ENCODE results near the gene ELP6. TPM values are rescaled to one million over a fixed set of nuclear protein-coding genes. Genes with fewer than 3 reads are reported as not detected.

ELP6 gene
- total RNA-seq, 4 donors from 2014 or later, result 9.1 to 22.3 (median 21.3) TPM

- TF ChIP-seq CTCF (IDR thresholded peaks at IDR 0.05) (no peak), POLR2A (IDR thresholded peaks at IDR 0.05) (no peak)
- intact Hi-C loops (cut with DNase I), result no loop called here
- no peak for DNase-seq
- Histone ChIP-seq H3K27me3 (no peaks in the 10 kb centered on the region), H3K9me3 (peaks cover 0 to 8% (median 0%) of the 10 kb centered on the region in 3 donors), H3K4me1 (peaks cover 0 to 53% (median 23%) of the 10 kb centered on the region in 3 donors), H3K4me3 (no peak overlapping the region), H3K36me3 (peaks cover 0 to 14% (median 0%) of the 10 kb centered on the region in 3 donors), H3K27ac (peak overlapping the region in 3 of 4 donors; percentile 41 to 69 (median 51))
- WGBS, 2 donors, result 62 to 70% methylated on average over 3 of the region's 3 CpGs
Observed at GRCh38 chr3:47455806-47456452, 57.6 kb downstream of the ELP6 start.

- no peaks in the 10 kb centered on the region for H3K27me3 ChIP-seq
- no peak for DNase-seq
- TF ChIP-seq POLR2A (IDR thresholded peaks at IDR 0.05), result no peak
- TF ChIP-seq CTCF (IDR thresholded peaks at IDR 0.05), result no peak
- H3K4me1 ChIP-seq, result peaks cover 0 to 53% (median 23%) of the 10 kb centered on the region in 3 donors
- H3K27ac ChIP-seq, result peak overlapping the region; percentile 40 to 79 (median 62)
- no peaks in the 10 kb centered on the region for H3K9me3 ChIP-seq
- no peaks in the 10 kb centered on the region for H3K36me3 ChIP-seq
- WGBS, 2 donors, result 60 to 79% methylated on average over 4 of the region's 4 CpGs
- intact Hi-C loops (cut with DNase I), result no loop called here
- no peak overlapping the region for H3K4me3 ChIP-seq
Observed at GRCh38 chr3:47452453-47453215, 60.9 kb downstream of the ELP6 start.

Small RNAs within 50 kb of the gene (small RNA-seq; reads per million reads assigned to genes)
- gene AC099778.2, result 0 to 0.30 (median 0.07) reads per million in 4 donors
- 0 reads per million in 4 donors for gene RN7SL870P

Other genes starting within 250 kb of the ELP6 start
- 1 to 10 TPM; 1.1 to 9.2 (median 7.5) TPM for gene KIF9, start 230.9 kb downstream of the ELP6 start, total RNA-seq
- gene KLHL18, start 230.8 kb downstream of the ELP6 start, total RNA-seq, result 10 to 100 TPM; 12.4 to 19.5 (median 17.0) TPM
- gene PTPN23, start 132.7 kb downstream of the ELP6 start, total RNA-seq, result 100 to 1,000 TPM in 1 of 4 donors, 10 to 100 TPM in 3; 10.5 to 134 (median 24.4) TPM
- gene SCAP, start 37.8 kb downstream of the ELP6 start, total RNA-seq, result 100 to 1,000 TPM in 1 of 4 donors, 10 to 100 TPM in 3; 68.7 to 108 (median 79.5) TPM
- under 1 TPM in 3 of 4 donors, not detected in 1; 0.19 to 0.32 (median 0.31) TPM for gene CSPG5, start 65.2 kb upstream of the ELP6 start, total RNA-seq